ENCODE measurements around the gene ZNF804A. TPM values are rescaled to one million over a fixed set of nuclear protein-coding genes. Genes with fewer than 3 reads are reported as not detected.

Gene ZNF804A
- total and polyA plus RNA-seq, 2 of the 8 experiments (the other 6 are each of a cell fraction or from before 2014, with no cell fraction given): 0.02 TPM; not detected in 1

- 86% methylated on average over 2 of the region's 2 CpGs; no CpG with 5 or more reads in 1 of the 2 experiments for WGBS, 2 experiments (ENCODE audit: extremely low coverage in 1 of 2, insufficient coverage in 1 of 2, insufficient read length in 1 of 2, insufficient replicate concordance in 2 of 2, low coverage in 1 of 2, low lambda C conversion rate in 2 of 2, missing lambda C conversion rate in 1 of 2)
- Histone ChIP-seq H3K79me1 (ENCODE audit: low read depth, low read length) (no peaks in the 10 kb centered on the region), H3K4me1 (replicated peaks in 1 of 4; ENCODE audit: control insufficient read depth in 3 of 4, insufficient read depth in 4 of 4, low read length in 3 of 4) (no peaks in the 10 kb centered on the region; a peak in 1 of 7 replicates), H2BK15ac (ENCODE audit: low read length) (no peak overlapping the region), H3K4me2 (ENCODE audit: insufficient read depth in 1 of 2, low read depth in 2 of 2, low read length in 2 of 2) (no peak overlapping the region), H4K5ac (ENCODE audit: insufficient read length, low read depth, low read length) (no peak overlapping the region), H3K14ac (ENCODE audit: insufficient read length) (no peak overlapping the region), H3K27me3 (replicated peaks in 1 of 4; ENCODE audit: control insufficient read depth in 3 of 4, extremely low read depth in 1 of 4, insufficient read depth in 3 of 4, low read length in 3 of 4) (no peaks in the 10 kb centered on the region), H3K36me3 (ENCODE audit: control insufficient read depth in 2 of 4, insufficient read depth in 4 of 4, low read length in 3 of 4) (no peaks in the 10 kb centered on the region), H3K9me3 (ENCODE audit: insufficient read depth in 2 of 2, low read depth in 1 of 2, low read length in 1 of 2) (no peaks in the 10 kb centered on the region), H3K23me2 (ENCODE audit: low read depth, low read length) (no peaks in the 10 kb centered on the region), H3K9ac (replicated peaks in 1 of 4; ENCODE audit: extremely low read depth in 1 of 4, low read depth in 3 of 4, low read length in 3 of 4) (no peak overlapping the region), H3K56ac (replicated peaks; ENCODE audit: insufficient read length, low read depth, low read length) (no peak overlapping the region), H3K4me3 (ENCODE audit: extremely low read depth in 1 of 4, insufficient read depth in 2 of 4, low read depth in 3 of 4, low read length in 4 of 4) (no peak overlapping the region), H3K79me2 (ENCODE audit: control insufficient read depth in 1 of 2, insufficient read depth in 2 of 2, low read length in 2 of 2) (no peaks in the 10 kb centered on the region), H3K23ac (ENCODE audit: insufficient read length) (no peak overlapping the region), H2BK5ac (ENCODE audit: low read depth, low read length) (no peak overlapping the region), H3K27ac (ENCODE audit: low read depth, low read length) (no peak overlapping the region), H2AK5ac (ENCODE audit: low read depth, low read length) (no peak overlapping the region), H2BK120ac (replicated peaks; ENCODE audit: low read depth, low read length) (no peak overlapping the region), H2BK20ac (ENCODE audit: low read length) (no peak overlapping the region), H3K4ac (replicated peaks; ENCODE audit: insufficient read length, low read depth, low read length) (no peak overlapping the region), H4K20me1 (replicated peaks in 1 of 2; ENCODE audit: control insufficient read depth in 1 of 2, insufficient read depth in 2 of 2, low read length in 2 of 2) (no peaks in the 10 kb centered on the region), H2BK12ac (ENCODE audit: low read depth, low read length) (no peak overlapping the region), H2AFZ (ENCODE audit: low read length) (no peak overlapping the region), H4K91ac (replicated peaks; ENCODE audit: insufficient read length, low read length) (no peak overlapping the region), H3K18ac (ENCODE audit: extremely low read depth, low read length) (no peak overlapping the region), H4K8ac (ENCODE audit: extremely low read depth, insufficient read depth, low read length) (no peak overlapping the region)
- ChIA-PET CTCF (ENCODE audit: partially characterized antibody) (no interaction called here), POLR2A (ENCODE audit: partially characterized antibody) (no interaction called here)
- FAIRE-seq: no peak
- no peak for DNase-seq (ENCODE audit: low read depth in 1 of 2, low spot score in 2 of 2)
- TF ChIP-seq NRF1 (IDR thresholded peaks at IDR 0.05; ENCODE audit: low read depth, low read length) (no peak), POLR2AphosphoS5 (IDR thresholded peaks at IDR 0.05; ENCODE audit: low read depth, low read length) (no peak), CHD2 (IDR thresholded peaks at IDR 0.05; ENCODE audit: low read length) (no peak), YY1 (IDR thresholded peaks at IDR 0.05; ENCODE audit: low read depth, low read length) (no peak), TAF7 (optimal IDR thresholded peaks at IDR 0.05; ENCODE audit: borderline replicate concordance, low read depth, low read length) (no peak), E2F6 (IDR thresholded peaks at IDR 0.05) (no peak), SP2 (IDR thresholded peaks at IDR 0.05; ENCODE audit: low read length) (no peak), MAX (IDR thresholded peaks at IDR 0.05) (no peak), SRF (IDR thresholded peaks at IDR 0.05; ENCODE audit: low read depth, low read length) (no peak), GTF2F1 (IDR thresholded peaks at IDR 0.05; ENCODE audit: borderline replicate concordance, low read depth, low read length) (no peak), CBX5 (IDR thresholded peaks at IDR 0.05; ENCODE audit: low read depth, low read length) (no peak), MAFK (IDR thresholded peaks at IDR 0.05; ENCODE audit: low read depth, low read length) (no peak), SIX5 (IDR thresholded peaks at IDR 0.05; ENCODE audit: low read depth, low read length) (no peak), TCF12 (IDR thresholded peaks at IDR 0.05; ENCODE audit: low read depth, low read length) (no peak), EP300 (IDR thresholded peaks at IDR 0.05; ENCODE audit: borderline replicate concordance in 1 of 2, low read depth in 2 of 2, low read length in 2 of 2) (no peak)
Measured at GRCh38 chr2:184780944-184781343, 182.6 kb downstream of the ZNF804A start.

Measured in H1 (cell line).